Neural cell (in vitro differentiated cells): ENCODE results near the gene PTCRA. TPM values are rescaled to one million over a fixed set of nuclear protein-coding genes. Genes with fewer than 3 reads are reported as not detected.

Experiments used
- polyA plus RNA-seq: library from polyadenylated mRNA; depleted of rRNA; stranded (reverse); fragments of >200 nt; gene quantifications from 2 replicates; pipeline ENCODE4 v1.2.3, GENCODE V29; 2014

PTCRA gene
- polyA plus RNA-seq, 1 donor from 2014 or later = not detected

Other genes starting within 250 kb of the PTCRA start
- gene PRPH2, start 193.5 kb upstream of the PTCRA start, polyA plus RNA-seq = not detected in 2 replicates
- gene TBCC, start 169.9 kb upstream of the PTCRA start, polyA plus RNA-seq = 112 and 125 TPM in 2 replicates
- gene BICRAL, start 134.0 kb upstream of the PTCRA start, polyA plus RNA-seq = 6.7 and 8.2 TPM in 2 replicates
- gene RPL7L1, start 36.4 kb upstream of the PTCRA start, polyA plus RNA-seq = 84.6 and 88.5 TPM in 2 replicates
- gene CNPY3, start 13.4 kb downstream of the PTCRA start, polyA plus RNA-seq = 26.4 and 37.3 TPM in 2 replicates
- gene GNMT, start 44.7 kb downstream of the PTCRA start, polyA plus RNA-seq = 0.30 and 0.97 TPM in 2 replicates
- 20.4 and 27.7 TPM in 2 replicates for gene PEX6, start 63.1 kb downstream of the PTCRA start, polyA plus RNA-seq
- 41.1 and 43.7 TPM in 2 replicates for gene PPP2R5D, start 68.5 kb downstream of the PTCRA start, polyA plus RNA-seq
- 115 and 119 TPM in 2 replicates for gene MEA1, start 97.9 kb downstream of the PTCRA start, polyA plus RNA-seq
- 232 and 244 TPM in 2 replicates for gene KLHDC3, start 98.2 kb downstream of the PTCRA start, polyA plus RNA-seq
- 73.1 and 79.2 TPM in 2 replicates for gene RRP36, start 105.6 kb downstream of the PTCRA start, polyA plus RNA-seq
- gene CUL7, start 137.8 kb downstream of the PTCRA start, polyA plus RNA-seq = 25.7 and 32.2 TPM in 2 replicates
- gene MRPL2, start 143.4 kb downstream of the PTCRA start, polyA plus RNA-seq = 17.2 and 22.5 TPM in 2 replicates
- 74.0 and 75.3 TPM in 2 replicates for gene KLC4, start 143.6 kb downstream of the PTCRA start, polyA plus RNA-seq
- 32.5 and 47.4 TPM in 2 replicates for gene PTK7, start 160.3 kb downstream of the PTCRA start, polyA plus RNA-seq